Esophagus muscularis mucosa (tissue), 3 donors: ENCODE measurements around the gene HLX.

Experiments used
- POLR2AphosphoS5 ChIP-seq, 2 donors: sonication (generic); formaldehyde crosslinking; IDR thresholded peaks; one replicate each; pipeline ENCODE4 v1.6.1; 2017; ENCODE audit warnings: antibody characterized with exemption in 2 of 2
- TF ChIP-seq, protein P1 (sequence below), 3 experiments: fragments of 200-600 bp in 2 of 3; fragments of 450-650 bp in 1 of 3; sonication (generic) in 2 of 3; IDR thresholded peaks; one replicate each; pipeline ENCODE4 v1.5.1; 2017 to 2019; ENCODE audit warnings: antibody characterized with exemption in 3 of 3, mild to moderate bottlenecking in 2 of 3, moderate library complexity in 1 of 3

DNA sequence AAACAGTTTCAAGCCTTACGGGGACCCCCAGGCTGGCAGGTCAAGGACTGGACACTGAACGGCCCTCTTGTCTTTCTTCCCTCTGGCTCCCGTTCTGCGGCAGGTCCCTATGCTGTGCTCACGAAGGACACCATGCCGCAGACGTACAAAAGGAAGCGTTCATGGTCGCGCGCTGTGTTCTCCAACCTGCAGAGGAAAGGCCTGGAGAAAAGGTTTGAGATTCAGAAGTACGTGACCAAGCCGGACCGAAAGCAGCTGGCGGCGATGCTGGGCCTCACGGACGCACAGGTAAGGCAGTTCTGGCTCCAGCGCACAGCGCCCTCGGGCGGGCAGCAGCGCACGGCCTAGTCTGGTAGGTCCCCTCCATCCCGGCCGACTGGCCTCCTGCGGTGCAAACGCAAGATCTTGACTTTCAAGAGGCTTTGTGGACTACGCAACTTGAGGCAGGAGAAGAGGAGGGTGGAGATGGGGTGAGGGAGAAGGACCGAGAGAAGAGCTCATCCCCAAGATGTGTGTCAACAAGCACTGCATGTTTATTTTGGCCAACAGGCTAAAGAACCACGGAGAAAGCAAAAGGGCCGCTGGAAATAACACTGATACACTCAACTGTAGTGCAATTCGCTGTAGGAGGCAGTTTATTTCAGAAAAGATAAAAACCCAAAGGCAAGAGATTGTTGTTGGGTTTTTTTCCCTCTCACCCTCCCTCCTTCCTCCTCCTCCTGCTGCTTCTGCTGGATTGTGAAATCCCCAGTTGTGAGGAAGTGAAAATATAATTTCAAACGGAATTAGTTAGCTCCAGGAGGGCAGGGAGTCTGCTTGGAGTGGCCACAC, 3.0 kb downstream of the HLX start:
- TF ChIP-seq, protein P1, sequence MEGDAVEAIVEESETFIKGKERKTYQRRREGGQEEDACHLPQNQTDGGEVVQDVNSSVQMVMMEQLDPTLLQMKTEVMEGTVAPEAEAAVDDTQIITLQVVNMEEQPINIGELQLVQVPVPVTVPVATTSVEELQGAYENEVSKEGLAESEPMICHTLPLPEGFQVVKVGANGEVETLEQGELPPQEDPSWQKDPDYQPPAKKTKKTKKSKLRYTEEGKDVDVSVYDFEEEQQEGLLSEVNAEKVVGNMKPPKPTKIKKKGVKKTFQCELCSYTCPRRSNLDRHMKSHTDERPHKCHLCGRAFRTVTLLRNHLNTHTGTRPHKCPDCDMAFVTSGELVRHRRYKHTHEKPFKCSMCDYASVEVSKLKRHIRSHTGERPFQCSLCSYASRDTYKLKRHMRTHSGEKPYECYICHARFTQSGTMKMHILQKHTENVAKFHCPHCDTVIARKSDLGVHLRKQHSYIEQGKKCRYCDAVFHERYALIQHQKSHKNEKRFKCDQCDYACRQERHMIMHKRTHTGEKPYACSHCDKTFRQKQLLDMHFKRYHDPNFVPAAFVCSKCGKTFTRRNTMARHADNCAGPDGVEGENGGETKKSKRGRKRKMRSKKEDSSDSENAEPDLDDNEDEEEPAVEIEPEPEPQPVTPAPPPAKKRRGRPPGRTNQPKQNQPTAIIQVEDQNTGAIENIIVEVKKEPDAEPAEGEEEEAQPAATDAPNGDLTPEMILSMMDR (IDR thresholded peaks at IDR 0.05): peak in 1 of 3 experiments; percentile 6
- TF ChIP-seq POLR2AphosphoS5 (IDR thresholded peaks at IDR 0.05): peak; percentile 17 to 36
